Ishikawa (cell line): ENCODE results near the gene ZNF208.
"Not testable (repeated sequence)": the region's sequence is repeated elsewhere in the genome, so short reads cannot be mapped to it uniquely, and the experiment has no call there.

Source experiments
- CEBPB ChIP-seq: IDR thresholded peaks from 2 replicates; pipeline ENCODE4 v1.6.1; 2012
- CREB1 ChIP-seq: IDR thresholded peaks from 2 replicates; pipeline ENCODE4 v1.6.1; 2012; ENCODE audit warnings: low read depth
- EGR1 ChIP-seq: IDR thresholded peaks from 2 replicates; pipeline ENCODE4 v1.6.1; 2012
- EP300 ChIP-seq: IDR thresholded peaks from 2 replicates; pipeline ENCODE4 v1.6.1; 2012; ENCODE audit warnings: borderline replicate concordance
- FOXM1 ChIP-seq: IDR thresholded peaks from 2 replicates; pipeline ENCODE4 v1.6.1; 2012; ENCODE audit warnings: low read depth, borderline replicate concordance
- MAX ChIP-seq: IDR thresholded peaks from 2 replicates; pipeline ENCODE4 v1.6.1; 2012
- NFIC ChIP-seq: IDR thresholded peaks from 2 replicates; pipeline ENCODE4 v1.6.1; 2012
- RAD21 ChIP-seq: IDR thresholded peaks from 2 replicates; pipeline ENCODE4 v1.6.1; 2012; ENCODE audit warnings: low read depth
- REST ChIP-seq: IDR thresholded peaks from 2 replicates; pipeline ENCODE4 v1.6.1; 2012; ENCODE audit warnings: low read depth, mild to moderate bottlenecking
- TAF1 ChIP-seq: IDR thresholded peaks from 2 replicates; pipeline ENCODE4 v1.6.1; 2012; ENCODE audit warnings: low read depth, mild to moderate bottlenecking
- TCF12 ChIP-seq: IDR thresholded peaks from 2 replicates; pipeline ENCODE4 v1.6.1; 2012; ENCODE audit warnings: low read depth
- TEAD4 ChIP-seq: IDR thresholded peaks from 2 replicates; pipeline ENCODE4 v1.6.1; 2012
- USF1 ChIP-seq: IDR thresholded peaks from 2 replicates; pipeline ENCODE4 v1.6.1; 2012
- YY1 ChIP-seq: IDR thresholded peaks from 2 replicates; pipeline ENCODE4 v1.6.1; 2012; ENCODE audit warnings: low read depth
- ZBTB7A ChIP-seq: IDR thresholded peaks from 2 replicates; pipeline ENCODE4 v1.6.1; 2012; ENCODE audit warnings: low read depth

The ZNF208 gene

GRCh38 chr19:22010437-22011143 is at the start of gene ZNF208:
Gene ZNF208 (minus strand): TSS chr19:22010943. CDS start chr19:22010794, 149 bp downstream.
- TF ChIP-seq MAX, NFIC, RAD21: not testable (repeated sequence)

- TF ChIP-seq NFIC = no peak
- no peak for TF ChIP-seq TEAD4
- no peak for TF ChIP-seq ZBTB7A
- TF ChIP-seq CEBPB = no peak
- no peak for TF ChIP-seq USF1
- no peak for TF ChIP-seq EP300
- no peak for TF ChIP-seq FOXM1
- TF ChIP-seq TAF1 = no peak
- no peak for TF ChIP-seq RAD21
Observed at GRCh38 chr19:22052644-22053013, 41.9 kb upstream of the ZNF208 start.

GRCh38 chr19:22030680-22031079 is 19.9 kb upstream of the ZNF208 start:
- TF ChIP-seq EGR1 (no peak), TCF12 (no peak), REST (no peak), USF1 (no peak), CREB1 (no peak)

- no peak for TF ChIP-seq NFIC
- no peak for TF ChIP-seq EP300
- no peak for TF ChIP-seq TAF1
- no peak for TF ChIP-seq MAX
- TF ChIP-seq FOXM1 = no peak
- TF ChIP-seq USF1 = no peak
- TF ChIP-seq TCF12 = no peak
- no peak for TF ChIP-seq ZBTB7A
- no peak for TF ChIP-seq CREB1
- no peak for TF ChIP-seq YY1
- TF ChIP-seq TEAD4 = no peak
- TF ChIP-seq CEBPB = no peak
Observed at GRCh38 chr19:22026687-22027086, 15.9 kb upstream of the ZNF208 start.

GRCh38 chr19:21970466-21970865 is 40.3 kb downstream of the ZNF208 start:
- TF ChIP-seq RAD21 (no peak), MAX (no peak), CEBPB (no peak), FOXM1 (no peak), EP300 (no peak), EGR1 (no peak), TAF1 (no peak), USF1 (no peak), TEAD4 (no peak), REST (no peak), ZBTB7A (no peak), TCF12 (no peak), CREB1 (no peak), NFIC (no peak)
